CD4-positive, alpha-beta T cell treated with Interleukin-15 for 4 hours (primary cell): ENCODE results near the gene BTBD8.
"Not testable (repeated sequence)": the region's sequence is repeated elsewhere in the genome, so short reads cannot be mapped to it uniquely, and the experiment has no call there.

Source experiments
- DNase-seq: peaks from one replicate; pipeline ENCODE4 v3.0.0-alpha.2; 2020; ENCODE audit warnings: low spot score

BTBD8 gene

GRCh38 chr1:92080128-92080985 is at the start of gene BTBD8:
Gene BTBD8 (plus strand): TSS chr1:92080345. CDS start chr1:92080572, 227 bp downstream.
- DNase-seq = peak; percentile 83

GRCh38 chr1:92030656-92031107 is 49.5 kb upstream of the BTBD8 start:
- no peak for DNase-seq

GRCh38 chr1:92031281-92032110 is 48.6 kb upstream of the BTBD8 start:
- DNase-seq = no peak

GRCh38 chr1:92037400-92037799 is 42.7 kb upstream of the BTBD8 start:
- no peak for DNase-seq

- DNase-seq = no peak
Measured at GRCh38 chr1:92038695-92039346, 41.3 kb upstream of the BTBD8 start.

- DNase-seq = no peak
Measured at GRCh38 chr1:92040971-92041370, 39.2 kb upstream of the BTBD8 start.

DNA sequence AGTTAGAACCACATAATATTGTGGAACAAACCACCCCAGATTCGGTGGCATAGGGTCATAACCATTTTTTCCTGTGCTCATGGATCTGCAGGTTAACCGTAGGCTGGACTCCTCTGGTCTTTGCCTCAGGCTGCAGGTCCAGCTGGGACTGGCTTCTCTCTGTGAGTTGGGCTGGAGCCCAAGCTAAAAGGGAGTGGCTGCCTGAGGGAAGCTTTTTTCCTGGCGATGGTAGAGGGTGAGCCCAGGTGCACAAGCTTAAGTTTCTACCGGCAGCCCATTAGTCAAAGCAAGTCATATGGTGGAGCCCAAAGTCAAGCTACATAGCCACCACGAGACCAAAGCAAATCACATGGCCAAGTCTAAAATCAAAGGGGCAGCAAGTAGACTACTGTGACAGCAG is 36.5 kb upstream of the BTBD8 start:
- no peak for DNase-seq

- no peak for DNase-seq
Measured at GRCh38 chr1:92045766-92046495, 34.2 kb upstream of the BTBD8 start.

DNA sequence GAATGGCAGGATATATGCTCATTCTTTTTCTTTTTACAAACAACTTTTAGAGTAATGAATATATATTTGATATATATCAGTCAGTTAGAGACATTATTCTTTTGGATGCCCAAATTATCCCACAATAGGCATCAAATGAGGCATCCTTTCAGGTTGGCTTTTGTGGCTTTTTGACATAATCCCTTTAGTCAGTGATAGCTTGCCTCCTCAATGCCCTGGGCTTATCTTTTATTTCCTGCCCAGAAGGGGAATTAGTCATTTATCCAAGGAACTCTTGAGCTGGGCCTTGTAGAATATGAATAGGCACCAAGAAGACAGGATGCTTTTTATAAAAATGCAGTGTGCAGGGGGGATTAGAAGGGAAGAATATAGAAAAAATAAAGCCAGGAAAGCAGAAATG is 28.2 kb upstream of the BTBD8 start:
- DNase-seq = no peak

- DNase-seq = no peak
Measured at GRCh38 chr1:92065042-92065441, 15.1 kb upstream of the BTBD8 start.

DNA sequence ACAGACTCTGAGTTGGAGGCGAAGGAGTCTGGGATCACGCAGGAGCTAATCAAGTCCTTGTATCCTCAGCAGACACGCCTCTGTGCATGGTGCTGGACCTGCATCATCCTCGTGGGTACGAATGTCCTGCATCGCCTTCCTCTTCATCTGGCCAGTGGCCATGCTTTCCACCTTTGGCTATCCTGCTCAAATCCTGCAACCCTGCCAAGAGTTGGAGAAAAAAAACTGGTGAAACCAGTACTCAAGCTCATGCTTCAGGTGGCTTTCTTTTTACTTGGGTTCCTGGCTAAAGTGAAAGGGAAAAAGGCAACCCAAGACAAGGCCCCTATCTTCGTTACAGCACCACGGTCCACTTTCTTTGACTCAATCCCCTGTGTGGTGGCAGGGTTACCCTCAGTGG is 13.8 kb upstream of the BTBD8 start:
- DNase-seq = no peak

GRCh38 chr1:92070892-92071291 is 9.3 kb upstream of the BTBD8 start:
- no peak for DNase-seq

DNA sequence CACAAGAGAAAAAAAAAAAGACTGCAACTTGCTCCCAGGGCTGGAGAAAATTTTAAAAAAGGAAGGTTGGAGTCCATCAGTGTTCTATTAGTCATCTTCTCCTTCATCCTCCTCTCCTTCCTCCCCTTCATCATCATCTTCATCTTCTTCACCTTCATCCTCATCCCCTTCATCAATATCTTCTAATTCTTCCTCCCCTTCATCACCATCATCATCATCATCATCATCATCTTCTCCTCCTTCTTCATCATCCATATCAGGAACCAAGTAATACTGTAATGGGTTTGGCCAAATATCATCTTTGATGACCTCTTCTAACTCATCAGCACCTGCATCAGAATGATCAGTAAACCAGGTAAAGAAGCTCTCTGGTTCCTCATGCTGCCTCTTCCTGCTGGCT is 5.7 kb upstream of the BTBD8 start:
- not testable (repeated sequence) for DNase-seq

GRCh38 chr1:92075311-92075710 is 4.8 kb upstream of the BTBD8 start, which contains the start of gene SETSIP:
Gene SETSIP (minus strand): TSS chr1:92075411. CDS start chr1:92075411, 0 bp downstream.
- DNase-seq = no peak

DNA sequence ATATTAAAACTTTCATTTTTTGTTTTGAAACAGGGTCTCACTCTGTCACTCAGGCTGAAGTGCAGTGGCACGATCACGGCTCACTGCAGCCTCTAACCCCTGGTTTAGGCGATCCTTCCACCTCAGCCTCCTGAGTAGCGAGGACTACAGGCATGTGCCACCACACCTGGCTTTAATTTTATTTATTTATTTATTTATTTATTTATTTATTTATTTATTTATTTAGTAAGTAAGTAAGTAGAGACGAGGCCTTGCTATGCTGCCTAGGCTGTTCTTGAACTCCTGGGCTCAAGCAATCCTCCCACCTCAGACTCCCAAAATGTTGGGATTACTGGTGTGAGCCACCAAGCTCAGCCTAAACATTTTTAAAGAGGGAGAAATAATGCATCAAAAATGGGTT is 3.8 kb upstream of the BTBD8 start:
- DNase-seq = no peak

- DNase-seq = not testable (repeated sequence)
Measured at GRCh38 chr1:92078077-92078476, 2.1 kb upstream of the BTBD8 start.

GRCh38 chr1:92079441-92079840 is 704 bp upstream of the BTBD8 start:
- DNase-seq = no peak

- no peak for DNase-seq
Measured at GRCh38 chr1:92081031-92081430, 886 bp downstream of the BTBD8 start.

- no peak for DNase-seq
Measured at GRCh38 chr1:92084651-92085050, 4.5 kb downstream of the BTBD8 start.

DNA sequence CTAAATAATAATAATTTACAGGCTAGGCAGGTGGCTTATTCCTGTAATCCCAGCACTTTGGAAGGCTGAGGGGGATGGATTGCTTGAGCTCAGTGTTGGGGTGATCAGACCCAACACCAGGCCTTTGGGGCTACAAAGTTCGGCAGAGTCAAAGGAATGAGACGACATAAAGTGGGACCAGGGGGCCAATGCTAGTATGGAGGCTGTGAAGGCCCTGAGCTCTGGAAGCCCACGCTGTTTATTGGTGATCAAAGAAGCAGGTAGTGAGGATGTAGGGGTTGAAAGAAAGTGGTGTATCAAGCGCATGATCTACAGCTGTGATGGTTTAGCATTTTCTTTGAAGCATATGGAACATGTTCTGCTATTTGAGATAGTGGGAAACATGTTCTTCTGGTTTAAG is 5.6 kb downstream of the BTBD8 start:
- no peak for DNase-seq

GRCh38 chr1:92087542-92087941 is 7.4 kb downstream of the BTBD8 start:
- no peak for DNase-seq

DNA sequence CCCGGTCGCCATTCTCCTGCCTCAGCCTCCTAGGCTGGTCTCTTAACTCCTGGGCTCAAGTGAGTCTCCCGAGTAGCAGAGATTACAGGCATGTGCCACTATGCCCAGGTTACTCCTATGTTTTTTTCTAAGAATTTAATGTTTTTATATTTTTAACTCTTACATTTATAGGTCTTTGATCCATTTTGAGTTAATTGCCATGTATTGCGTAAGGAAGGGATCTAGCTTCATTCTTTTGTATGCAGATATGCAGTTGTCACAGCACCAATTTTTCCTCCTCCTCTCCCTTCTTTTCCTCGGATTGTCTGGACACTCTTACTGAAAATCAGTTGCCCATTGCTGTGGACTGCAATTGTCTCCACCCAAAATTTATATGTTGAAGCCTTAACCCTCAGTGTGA is 11.5 kb downstream of the BTBD8 start:
- DNase-seq = no peak
